Measurements from ENCODE around the gene HMX2. TPM values are rescaled to one million over a fixed set of nuclear protein-coding genes. Genes with fewer than 3 reads are reported as not detected.

The HMX2 gene
- total RNA-seq, 1 experiment from 2014 or later, result 0.46 TPM

DNA sequence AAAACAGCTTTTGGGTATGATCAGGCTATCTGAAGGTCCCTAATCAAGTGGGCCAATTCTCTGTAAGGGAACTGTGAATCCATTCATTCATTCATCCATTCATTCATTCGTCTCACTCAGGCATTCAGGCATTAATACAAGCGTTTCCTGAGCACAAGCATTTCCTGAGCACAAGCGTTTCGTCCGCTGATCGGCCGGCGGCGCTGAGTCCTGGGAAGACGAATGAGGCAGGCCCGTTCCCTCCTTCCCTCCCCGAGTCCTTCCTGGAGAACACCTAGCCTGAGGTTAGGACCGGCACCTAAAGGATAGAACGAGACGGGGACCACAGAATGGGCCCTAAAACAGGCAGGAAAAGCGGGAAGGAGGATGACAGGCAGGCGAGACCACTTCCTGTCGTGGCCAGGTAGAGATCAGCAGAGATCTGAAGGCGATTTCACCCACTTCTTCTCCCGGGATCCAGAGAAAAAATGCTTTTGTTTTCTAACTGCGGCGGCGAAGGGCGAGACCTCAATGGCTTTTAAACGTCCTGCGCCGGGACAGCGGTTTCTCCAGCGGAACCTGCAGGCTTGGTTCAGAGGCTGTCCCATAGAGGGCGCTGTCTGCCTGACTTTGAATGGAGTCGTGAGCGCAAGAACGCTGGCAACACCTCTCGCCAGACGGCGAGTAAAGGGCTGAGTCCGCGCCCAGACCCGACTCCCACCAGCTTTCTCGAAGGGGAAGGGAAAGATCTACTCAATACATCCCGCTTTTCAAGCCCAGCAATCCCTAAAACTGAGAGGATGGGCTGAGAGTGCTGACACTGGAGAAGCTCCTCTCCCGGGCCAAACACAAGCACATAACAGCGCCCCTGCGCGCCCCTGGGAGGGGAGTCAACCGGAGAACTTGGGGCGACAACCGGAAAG is 15.1 kb upstream of the HMX2 start:
- WGBS (ENCODE audit: extremely low coverage, insufficient read length, low lambda C conversion rate), result no CpG with 5 or more reads among the region's 48 CpGs
- H4K8ac ChIP-seq (replicated peaks; ENCODE audit: insufficient read length, low read depth, low read length), result no peak overlapping the region
- peak overlapping the region; percentile 55 to 84 for H3K4me3 Mint-ChIP-seq
- H3K27me3 ChIP-seq (ENCODE audit: insufficient read depth, low read length), result peaks cover 58% of the 10 kb centered on the region
- H3K4me1 Mint-ChIP-seq, result peaks cover 21 to 29% of the 10 kb centered on the region in 2 experiments
- DNase-seq, result peak; percentile 94
- no peak overlapping the region for H2AFZ ChIP-seq (ENCODE audit: low read length)
- TF ChIP-seq, protein P1, sequence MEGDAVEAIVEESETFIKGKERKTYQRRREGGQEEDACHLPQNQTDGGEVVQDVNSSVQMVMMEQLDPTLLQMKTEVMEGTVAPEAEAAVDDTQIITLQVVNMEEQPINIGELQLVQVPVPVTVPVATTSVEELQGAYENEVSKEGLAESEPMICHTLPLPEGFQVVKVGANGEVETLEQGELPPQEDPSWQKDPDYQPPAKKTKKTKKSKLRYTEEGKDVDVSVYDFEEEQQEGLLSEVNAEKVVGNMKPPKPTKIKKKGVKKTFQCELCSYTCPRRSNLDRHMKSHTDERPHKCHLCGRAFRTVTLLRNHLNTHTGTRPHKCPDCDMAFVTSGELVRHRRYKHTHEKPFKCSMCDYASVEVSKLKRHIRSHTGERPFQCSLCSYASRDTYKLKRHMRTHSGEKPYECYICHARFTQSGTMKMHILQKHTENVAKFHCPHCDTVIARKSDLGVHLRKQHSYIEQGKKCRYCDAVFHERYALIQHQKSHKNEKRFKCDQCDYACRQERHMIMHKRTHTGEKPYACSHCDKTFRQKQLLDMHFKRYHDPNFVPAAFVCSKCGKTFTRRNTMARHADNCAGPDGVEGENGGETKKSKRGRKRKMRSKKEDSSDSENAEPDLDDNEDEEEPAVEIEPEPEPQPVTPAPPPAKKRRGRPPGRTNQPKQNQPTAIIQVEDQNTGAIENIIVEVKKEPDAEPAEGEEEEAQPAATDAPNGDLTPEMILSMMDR (conservative IDR thresholded peaks at IDR 0.05), result peak; percentile 97
- H3K79me1 ChIP-seq (ENCODE audit: insufficient read depth, low read depth, low read length, poor library complexity, severe bottlenecking), result no peaks in the 10 kb centered on the region
- H3K23me2 ChIP-seq (ENCODE audit: insufficient read length, low read depth, low read length, poor library complexity, severe bottlenecking), result peaks cover 30% of the 10 kb centered on the region
- no peak overlapping the region for H2BK15ac ChIP-seq (ENCODE audit: low read depth, low read length)
- H3K9me3 Mint-ChIP-seq, result peaks cover 0 to 2% of the 10 kb centered on the region in 2 experiments; a peak in 2 of 5 replicates
- no peaks in the 10 kb centered on the region for H3K9me3 ChIP-seq (ENCODE audit: control insufficient read depth, low read depth, low read length)
- no peaks in the 10 kb centered on the region for H4K20me1 ChIP-seq (ENCODE audit: control insufficient read depth, insufficient read depth, insufficient read length)
- H4K5ac ChIP-seq (ENCODE audit: insufficient read length, low read depth, low read length), result no peak overlapping the region
- H3K4me1 ChIP-seq (ENCODE audit: insufficient read depth, low read length), result no peaks in the 10 kb centered on the region; the same call in 1 of the 2 replicates
- H3K36me3 Mint-ChIP-seq (ENCODE audit: insufficient read depth in 1 of 3, low read depth in 3 of 3), result no peaks in the 10 kb centered on the region
- no peak overlapping the region for H3K14ac ChIP-seq (ENCODE audit: insufficient read depth, low read length)
- H2BK5ac ChIP-seq (ENCODE audit: insufficient read length, low read length), result no peak overlapping the region
- no peak overlapping the region for H4K91ac ChIP-seq (ENCODE audit: insufficient read length, low read depth, low read length)
- no peak overlapping the region for H2BK20ac ChIP-seq (ENCODE audit: low read depth, low read length, poor library complexity, severe bottlenecking)
- H3K27ac Mint-ChIP-seq, result no peak overlapping the region
- H3K4me2 ChIP-seq (ENCODE audit: insufficient read depth, insufficient read length, low read length), result peak overlapping the region; percentile 89
- H3K79me2 ChIP-seq (ENCODE audit: insufficient read depth, low read length), result no peaks in the 10 kb centered on the region
- H3K18ac ChIP-seq (ENCODE audit: insufficient read length, low read depth, low read length), result no peak overlapping the region
- H2BK120ac ChIP-seq (ENCODE audit: low read depth, low read length, poor library complexity, severe bottlenecking), result no peak overlapping the region
- H3K27ac ChIP-seq (ENCODE audit: insufficient read length, low read depth, low read length), result no peak overlapping the region
- no peak overlapping the region for H3T11ph ChIP-seq (ENCODE audit: low read length)
- no peak overlapping the region for H2BK12ac ChIP-seq (ENCODE audit: insufficient read length, low read depth, low read length)
- no peak overlapping the region for H3K23ac ChIP-seq (ENCODE audit: insufficient read length, low read depth, low read length)
- H3K9ac ChIP-seq (ENCODE audit: extremely low read depth, insufficient read length, low read length), result peak overlapping the region; percentile 5
- H3K27me3 Mint-ChIP-seq (ENCODE audit: low read depth), result peaks cover 98% of the 10 kb centered on the region
- H3K56ac ChIP-seq (ENCODE audit: insufficient read length, low read depth, low read length), result no peak overlapping the region
- no peak overlapping the region for H2AK5ac ChIP-seq (ENCODE audit: insufficient read length, low read length)
- no peak overlapping the region for H3K4ac ChIP-seq (ENCODE audit: low read depth, low read length)
